HG03175 (cell line): Measurements from ENCODE around the gene CNOT6.
"Not testable (repeated sequence)": the region's sequence is repeated elsewhere in the genome, so short reads cannot be mapped to it uniquely, and the experiment has no call there.

ENCODE experiments used
- ATAC-seq: cut with Tn5 transposase; IDR thresholded peaks from one replicate; pipeline ENCODE4 v1.9.1; 2021; ENCODE audit warnings: mild to moderate bottlenecking, moderate library complexity; ENCODE audit not compliant: unreplicated experiment

CNOT6 gene

DNA sequence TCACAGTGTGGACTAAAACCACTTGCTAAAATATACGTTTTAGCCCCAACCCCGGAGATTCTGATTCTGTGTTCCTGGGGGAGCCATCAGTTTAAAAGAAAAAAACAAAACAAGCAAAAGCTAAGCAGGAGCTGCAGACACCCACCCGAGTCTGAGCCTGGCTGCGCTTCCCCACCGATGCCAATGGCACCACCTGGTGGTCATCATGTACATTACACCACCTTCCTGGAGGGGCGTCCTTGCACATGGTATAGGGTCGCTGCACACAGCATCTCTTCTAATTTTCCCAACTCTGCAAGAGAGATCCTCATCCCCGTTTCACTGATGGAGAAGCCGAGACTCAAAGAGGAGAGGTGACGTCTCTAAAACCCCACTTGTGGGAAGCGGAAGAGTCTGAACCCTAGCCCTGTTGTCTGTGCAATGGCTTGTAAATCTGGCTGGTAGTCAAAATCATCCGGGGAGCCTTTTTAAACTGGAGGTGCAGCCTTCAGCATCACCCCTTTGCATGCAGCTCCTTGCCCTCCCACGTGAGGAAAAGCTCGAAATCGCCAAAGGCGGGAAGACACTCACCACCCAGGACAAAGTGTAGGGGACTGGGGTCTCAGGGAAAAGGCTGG is 23.1 kb upstream of the CNOT6 start:
- no peak for ATAC-seq

DNA sequence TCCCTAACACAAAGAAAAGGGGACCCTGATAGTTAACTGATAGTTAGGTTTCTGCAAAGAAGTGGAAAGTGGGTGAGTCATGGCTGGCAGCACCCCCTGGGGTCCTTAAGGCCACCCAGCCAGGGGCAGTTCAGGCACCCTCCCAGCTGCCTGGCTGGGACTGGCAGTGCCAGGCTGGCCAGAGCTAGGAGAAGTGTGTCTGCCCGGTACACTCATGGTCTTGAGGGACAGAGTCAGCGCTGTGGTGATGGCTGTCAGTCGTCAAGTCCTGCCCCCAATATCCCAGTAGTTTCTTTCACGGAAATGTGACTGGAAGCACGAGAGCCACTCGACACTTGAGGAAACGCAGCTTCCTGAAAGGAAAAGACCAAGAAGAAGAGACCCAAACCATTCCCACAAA is 22.3 kb upstream of the CNOT6 start:
- ATAC-seq = no peak

DNA sequence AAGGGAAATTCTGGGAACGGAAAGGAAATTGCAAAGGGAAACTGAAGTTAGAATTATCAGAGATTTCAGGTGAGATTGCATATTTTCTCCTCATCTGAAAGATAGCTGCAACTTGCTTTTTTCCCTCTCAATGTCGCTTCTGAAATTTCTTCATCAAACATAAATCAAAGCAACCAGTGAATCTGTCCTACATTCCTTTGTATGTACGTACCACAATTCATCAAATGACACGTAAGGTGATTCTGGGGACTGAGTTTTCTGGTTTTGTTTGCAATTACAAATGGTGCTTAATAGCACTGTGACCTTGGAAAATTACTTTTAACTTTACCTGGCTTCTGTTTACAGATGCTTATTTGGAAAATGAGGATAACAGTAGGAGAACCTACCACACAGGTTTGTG is 21.9 kb upstream of the CNOT6 start:
- no peak for ATAC-seq

DNA sequence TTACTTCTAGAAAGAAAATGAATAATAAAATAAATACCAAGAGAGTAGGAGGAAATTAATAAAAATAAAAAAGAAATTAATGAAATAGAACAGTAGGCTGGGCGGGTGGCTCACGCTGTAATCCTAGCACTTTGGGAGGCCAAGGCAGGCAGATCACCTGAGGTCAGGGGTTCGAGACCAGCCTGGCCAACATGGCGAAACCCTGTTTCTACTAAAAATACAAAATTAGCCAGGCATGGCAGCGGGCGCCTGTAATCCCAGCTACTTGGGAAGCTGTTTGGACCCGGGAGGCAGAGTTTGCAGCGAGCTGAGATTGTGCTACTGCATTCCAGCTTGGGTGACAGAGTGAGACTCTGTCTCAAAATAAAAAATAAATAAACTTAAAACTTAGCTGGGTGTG is 20.8 kb upstream of the CNOT6 start:
- ATAC-seq = not testable (repeated sequence)

DNA sequence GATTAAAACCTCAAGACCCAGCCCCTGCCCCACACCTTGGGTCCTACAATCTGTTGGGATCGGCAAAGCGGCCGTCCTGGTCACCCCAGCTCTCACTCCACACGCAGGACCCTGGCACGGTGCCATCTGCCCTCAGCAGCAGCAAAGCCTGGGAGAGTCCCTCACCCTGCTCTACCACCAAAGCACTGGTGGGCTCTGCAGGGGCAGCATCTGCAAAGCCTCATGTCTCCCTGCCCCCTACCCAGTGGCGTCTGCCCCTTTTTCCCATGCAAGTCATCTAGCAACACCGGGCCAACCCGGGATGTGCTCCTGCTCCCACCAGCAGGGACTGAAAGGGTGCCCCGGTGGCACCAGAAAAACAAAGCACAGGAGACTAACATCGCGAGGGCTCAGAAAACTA is 19.6 kb upstream of the CNOT6 start:
- ATAC-seq = no peak

DNA sequence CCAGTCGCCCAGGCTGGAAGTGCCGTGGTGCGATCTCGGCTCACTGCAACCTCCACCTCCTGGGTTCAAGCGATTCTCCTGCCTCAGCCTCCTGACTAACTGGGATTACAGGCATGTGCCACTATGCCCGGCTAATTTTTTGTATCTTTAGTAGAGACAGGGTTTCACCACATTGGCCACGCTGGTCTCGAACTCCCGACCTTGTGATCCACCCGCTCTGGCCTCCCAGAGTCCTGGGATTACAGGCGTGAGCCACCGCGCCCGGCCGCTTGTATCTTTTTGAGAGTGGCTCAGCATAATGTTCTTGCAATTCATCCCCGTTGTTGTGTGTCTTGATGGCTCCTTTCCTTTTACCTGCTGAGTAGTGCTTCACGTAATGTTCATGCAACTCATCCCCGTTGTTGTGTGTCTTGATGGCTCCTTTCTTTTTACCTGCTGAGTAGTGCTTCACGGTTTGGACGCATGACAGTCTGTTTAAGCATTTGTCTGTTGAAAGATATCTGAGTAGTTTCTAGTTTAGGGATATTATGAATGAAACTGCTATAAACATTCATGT is 18.1 kb upstream of the CNOT6 start:
- not testable (repeated sequence) for ATAC-seq

DNA sequence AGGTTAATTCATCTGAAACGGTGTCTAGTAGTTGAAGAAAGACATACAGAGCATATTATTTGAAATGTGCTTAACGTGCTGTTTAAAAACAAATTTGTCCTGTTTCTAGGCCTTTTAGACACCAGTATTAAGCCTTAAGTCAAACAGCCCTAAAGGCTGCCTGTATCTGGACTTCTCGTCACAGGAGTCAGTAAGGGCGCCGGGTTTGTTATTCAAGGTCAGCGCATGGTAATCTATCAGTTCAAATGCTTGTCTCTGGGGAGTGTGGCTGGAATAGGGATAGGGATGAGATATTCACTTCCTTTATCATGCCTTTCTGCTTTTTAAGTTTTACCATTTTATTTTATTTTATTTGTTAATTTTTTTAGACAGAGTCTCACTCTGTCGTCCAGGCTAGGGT is 9.4 kb upstream of the CNOT6 start:
- no peak for ATAC-seq

DNA sequence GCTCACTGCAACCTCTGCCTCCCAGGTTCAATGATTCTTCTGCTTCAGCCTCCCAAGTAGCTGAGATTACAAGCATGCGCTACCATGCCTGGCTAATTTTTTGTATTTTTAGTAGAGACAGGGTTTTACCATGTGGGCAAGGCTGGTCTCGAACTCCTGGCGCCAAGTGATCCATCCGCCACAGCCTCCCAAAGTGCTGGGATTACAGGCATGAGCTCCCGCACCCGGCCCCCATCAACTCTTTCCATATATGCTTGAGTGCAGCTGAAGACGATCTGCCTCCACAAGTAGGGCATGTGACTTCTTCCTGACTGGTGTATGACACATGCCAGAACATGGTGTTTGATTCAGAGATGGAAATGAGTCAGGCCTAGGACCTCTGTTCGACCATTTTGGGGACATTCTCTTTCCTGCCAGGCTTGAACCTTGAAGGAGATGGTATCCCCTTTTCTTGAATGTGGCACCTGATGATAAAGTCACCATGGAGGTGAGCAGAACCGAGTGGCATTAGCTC is 7.5 kb upstream of the CNOT6 start:
- no peak for ATAC-seq

DNA sequence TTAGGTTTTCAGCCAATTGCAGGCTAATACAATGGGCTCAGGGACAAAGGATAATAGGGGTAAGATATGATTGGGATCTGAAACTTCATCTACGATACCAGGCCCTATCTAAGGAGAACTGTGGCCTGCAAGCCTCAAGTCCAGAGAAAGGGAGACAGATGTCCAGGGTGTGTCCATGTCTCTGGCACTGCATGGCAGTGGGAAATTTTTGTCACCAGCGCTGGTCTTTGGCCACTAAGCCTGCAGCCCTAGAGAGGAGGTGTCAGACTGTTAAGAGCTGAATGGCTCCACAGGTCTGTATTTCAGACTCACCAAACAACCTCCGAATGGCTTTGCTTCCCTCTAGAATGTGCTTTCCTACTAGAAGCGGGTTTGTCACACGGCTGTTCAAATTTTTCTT is 6.6 kb upstream of the CNOT6 start:
- ATAC-seq = no peak

DNA sequence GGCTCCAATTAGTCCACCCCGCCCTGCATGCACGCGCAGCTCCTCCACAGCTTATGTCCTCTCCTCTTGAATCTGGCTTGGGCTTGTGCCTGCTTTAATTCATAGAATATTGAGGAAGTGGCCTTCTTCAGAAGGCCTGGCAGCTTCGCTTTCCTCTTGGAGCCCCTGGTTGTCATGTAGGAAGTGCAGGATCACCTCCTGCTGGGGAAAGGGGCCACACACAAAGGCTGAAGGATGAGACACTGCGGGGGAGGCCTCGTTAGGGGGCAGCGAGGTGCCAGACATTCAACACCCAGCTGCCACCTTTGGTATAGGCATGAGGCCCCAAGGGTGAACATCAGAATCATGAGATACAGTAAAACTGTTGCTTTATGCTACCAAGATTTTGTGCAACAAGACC is 2.7 kb upstream of the CNOT6 start:
- ATAC-seq = no peak

DNA sequence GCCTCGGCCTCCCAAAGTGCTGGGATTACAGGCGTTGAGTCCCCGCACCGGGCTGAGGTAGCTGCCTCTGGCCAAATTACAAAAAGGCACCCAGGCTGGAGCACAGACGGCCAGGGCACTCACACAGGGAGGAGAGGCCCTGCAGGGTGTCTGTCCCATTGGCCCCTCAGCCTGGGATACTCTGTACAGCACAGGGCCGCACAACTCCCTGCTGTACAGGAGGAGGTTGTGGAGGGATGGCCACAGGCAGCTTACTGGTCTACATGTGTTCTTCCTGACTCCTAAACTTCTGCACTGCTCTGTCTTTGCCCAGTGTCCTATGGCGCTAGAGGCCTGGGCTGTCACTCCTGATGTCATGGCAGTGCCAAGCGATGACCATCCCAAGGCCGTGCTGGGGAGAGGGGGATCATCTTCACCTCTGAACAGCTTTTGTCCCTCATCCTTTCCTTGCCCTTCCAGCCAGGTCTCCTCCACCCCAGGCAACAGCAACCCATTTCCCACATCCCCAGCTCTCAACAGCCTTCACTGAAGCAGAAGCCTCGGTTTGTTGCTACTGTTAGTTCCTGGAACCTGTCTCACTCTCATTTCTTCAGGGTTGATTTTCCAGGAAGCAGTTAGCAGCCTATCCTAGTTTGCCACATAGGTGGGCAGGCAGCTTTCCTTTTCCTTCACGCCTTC is 1.8 kb upstream of the CNOT6 start:
- no peak for ATAC-seq

DNA sequence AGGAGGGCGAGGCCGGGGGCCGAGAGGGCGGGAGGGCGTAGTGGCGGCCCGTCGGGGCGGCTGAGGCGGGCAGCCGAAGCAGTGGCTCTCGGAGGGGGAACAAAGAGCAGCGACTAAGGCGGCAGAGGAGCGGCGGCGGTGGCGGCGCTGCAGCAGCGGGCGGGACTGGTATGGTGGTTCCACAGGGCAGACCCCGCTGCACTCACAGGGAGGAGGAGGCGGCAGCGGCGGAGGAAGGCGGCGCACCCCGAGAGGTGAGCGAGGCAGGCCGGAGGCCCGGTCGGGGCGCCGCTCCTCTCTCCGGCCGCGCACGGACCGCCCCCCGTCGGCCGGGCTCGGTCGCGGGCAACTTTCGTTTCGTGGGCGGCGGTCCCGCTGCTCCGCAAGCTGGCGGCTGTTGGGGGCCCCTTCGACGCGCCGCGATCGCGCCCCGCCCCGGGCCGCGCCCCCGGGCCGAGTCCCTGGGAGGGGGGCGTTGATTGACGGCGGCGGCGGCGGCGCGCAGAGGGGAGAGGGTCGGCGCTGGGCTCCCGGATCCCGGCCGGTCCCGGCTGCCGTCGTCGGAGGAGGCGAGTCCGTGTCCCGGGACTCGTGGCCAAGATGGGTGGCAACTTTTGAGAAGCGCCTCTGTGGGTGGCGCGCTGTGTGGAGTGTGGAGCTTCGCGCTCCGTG is 467 bp downstream of the CNOT6 start:
- peak; percentile 39 for ATAC-seq

DNA sequence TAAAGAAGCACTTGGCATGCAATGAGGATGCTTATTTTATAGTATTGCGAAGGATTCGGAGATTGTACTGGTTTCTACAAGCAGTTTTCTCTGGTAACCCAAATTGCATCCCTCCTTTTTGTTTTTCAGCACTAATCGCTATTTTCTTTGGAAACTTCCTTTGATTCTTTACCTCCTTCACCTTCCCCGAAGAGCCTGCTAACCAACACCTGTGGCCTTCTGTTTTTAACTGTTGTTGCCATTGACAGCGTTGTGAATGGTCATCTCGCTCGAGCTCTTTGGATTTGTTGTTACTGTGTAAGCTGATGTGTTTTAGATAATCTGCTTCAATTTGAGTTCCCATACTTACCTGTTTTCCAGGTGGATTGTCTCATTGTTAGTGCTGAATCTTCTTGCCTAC is 1.1 kb downstream of the CNOT6 start:
- ATAC-seq = no peak

DNA sequence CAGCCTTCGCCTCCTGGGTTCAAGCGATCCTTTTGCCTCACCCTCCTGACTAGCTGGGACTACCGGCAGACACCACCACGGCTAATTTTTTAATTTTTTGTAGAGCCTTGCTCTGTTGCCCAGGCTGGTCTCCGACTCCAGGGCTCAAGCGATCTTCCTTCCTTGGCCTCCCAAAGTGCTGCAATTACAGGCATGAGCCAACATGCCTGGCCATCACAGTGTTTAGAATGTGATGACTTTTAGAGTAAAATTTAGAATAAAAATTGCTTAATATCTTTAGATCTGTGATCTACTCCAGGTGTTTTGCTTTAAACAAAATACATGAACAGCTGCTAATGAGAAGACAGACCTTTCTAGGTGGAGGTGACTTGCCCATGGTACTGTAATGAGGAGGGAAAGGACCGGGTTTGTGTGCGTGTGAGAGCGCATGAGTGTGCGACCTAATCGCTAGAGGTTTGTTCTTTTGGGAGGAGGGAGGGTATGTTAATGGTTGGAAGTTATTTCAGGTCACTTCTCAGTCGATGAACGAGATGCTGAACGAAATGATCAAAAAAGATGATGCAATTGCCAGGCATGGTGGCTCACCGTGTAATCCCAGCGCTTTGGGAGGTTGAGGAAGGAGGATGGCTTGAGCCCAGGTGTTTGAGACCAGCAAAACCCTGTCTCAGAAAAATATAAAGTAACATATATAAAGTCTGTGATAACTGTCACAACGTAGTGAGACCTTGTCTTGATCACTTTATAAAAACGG is 2.0 kb downstream of the CNOT6 start:
- ATAC-seq = no peak

DNA sequence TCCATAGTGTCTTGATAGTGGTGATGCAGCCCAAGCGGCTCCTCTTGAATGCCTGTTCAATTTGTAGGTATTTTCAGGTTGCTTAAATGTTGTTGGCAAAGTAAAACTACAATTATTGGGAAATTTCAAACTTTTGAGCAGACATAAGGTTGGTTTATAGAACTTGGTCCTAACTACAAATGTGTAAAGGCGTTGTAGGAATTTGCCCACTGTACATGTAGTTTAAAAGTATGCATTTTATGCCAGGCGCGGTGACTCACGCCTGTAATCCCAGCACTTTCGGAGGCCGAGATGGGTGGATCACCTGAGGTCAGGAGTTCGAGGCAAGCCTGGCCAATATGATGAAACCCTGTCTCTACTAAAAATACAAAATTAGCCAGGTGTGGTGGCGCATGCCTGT is 2.6 kb downstream of the CNOT6 start:
- ATAC-seq = not testable (repeated sequence)

DNA sequence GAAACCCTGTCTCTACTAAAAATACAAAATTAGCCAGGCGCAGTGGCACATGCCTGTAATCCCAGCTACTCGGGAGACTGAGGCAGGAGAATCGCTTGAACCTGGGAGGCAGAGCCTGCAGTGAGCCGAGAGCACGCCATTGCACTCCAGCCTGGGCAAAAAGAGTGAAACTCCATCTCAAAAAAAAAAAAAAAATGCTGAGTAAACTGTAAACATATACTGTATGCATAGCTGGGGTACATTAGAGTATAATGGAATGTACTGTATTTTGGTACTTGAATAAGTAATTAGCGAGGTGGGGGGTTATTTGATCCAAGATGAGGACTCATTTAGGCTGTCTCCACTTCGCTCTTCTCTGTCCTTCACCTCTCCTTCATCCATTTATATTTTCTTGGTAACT is 3.7 kb downstream of the CNOT6 start:
- not testable (repeated sequence) for ATAC-seq

DNA sequence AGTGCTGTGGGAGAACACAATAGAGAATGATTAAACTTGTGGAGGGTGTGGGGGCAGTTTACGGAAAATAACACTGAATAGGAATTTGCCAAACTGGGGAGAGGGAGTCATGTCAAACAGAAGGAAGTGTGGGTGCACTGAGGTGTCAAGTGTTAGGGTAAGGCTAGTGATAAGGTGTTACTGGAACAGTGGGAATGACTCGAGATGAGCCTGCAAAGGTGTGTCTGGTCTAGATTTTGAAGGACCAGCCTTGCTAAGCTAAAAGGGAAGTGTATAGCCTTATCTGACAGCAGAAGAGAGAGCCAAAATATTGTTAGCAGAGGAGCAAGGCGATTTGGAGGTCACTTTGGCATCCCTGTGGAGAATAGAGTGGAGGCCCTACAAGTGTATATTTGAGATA is 4.2 kb downstream of the CNOT6 start:
- no peak for ATAC-seq

DNA sequence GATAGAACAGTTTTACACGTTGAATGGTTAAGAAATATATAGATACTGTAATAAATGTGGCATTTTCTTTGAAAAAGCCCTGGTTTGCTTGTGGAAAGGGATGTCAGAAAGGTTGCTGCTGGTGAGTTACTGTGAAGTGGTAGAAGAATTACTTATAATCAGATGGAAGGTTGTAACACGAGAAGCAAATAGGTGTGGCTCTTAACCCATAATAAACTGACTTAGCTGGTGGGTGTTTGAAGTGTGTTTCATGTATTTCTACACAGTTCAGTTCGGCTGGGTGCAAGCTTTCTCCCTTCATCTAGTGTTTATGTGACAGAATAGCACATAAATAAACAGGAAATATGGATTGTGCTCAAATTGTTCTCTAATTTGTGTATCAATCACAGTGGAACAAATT is 5.5 kb downstream of the CNOT6 start:
- ATAC-seq = no peak

DNA sequence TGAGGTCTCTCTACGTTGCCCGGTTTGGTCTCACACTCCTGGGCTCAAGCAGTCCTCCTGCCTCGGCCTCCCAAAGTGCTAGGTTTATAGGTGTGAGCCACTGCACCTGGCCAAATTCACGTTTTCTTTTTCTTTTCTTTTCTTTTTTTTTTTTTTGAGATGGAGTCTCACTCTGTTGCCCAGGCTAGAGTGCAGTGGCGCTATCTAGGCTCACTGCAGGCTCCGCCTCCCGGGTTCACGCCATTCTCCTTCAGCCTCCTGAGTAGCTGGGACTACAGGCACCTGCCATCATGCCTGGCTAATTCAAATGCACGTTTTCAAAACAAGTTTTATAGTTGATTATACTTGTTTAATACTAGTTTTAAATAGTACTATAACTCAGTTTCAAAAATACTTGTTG is 6.1 kb downstream of the CNOT6 start:
- ATAC-seq = not testable (repeated sequence)

DNA sequence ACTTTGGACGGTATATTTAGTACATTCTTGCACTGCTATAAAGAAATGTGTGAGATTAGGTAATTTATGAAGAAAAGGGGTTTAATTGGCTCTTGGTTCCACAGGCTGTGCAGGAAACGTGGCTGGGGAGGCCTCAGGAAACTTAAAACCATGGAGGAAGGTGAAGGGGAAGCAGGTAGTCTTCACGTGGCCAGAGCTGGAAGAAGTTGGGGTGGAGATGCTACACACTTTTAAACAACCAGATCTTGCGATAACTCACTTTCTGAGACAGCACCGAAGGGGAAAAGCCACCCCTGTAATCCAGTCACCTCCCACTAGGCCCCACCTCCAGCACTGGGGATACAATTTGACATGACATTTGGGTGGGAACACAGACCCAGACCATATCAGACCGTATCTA is 13.5 kb downstream of the CNOT6 start:
- no peak for ATAC-seq

DNA sequence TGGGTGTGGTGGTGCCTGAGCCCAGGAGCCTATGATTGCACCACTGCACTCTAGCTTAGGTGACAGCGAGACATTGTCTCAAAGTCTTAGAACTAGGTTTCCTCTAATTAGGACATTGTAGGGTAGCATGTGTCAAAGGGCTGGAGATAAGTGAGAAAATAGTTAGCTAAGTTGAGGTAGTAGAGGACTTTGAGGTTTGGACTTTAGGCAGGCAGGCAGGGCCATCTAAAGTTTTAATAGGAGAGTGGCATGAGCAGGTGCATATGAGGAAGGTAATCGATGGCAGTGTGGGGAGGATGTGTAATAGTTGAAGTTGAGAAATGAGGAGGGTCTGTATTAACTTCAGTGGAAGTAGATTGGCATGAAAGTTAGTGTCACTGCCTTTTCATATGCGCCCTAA is 21.1 kb downstream of the CNOT6 start:
- ATAC-seq = no peak
